ENCODE measurements around the gene NET1.

GRCh38 chr10:5370493-5371352 is 41.6 kb upstream of the NET1 start:
- TF ChIP-seq CTCF (IDR thresholded peaks at IDR 0.05; ENCODE audit: extremely low read depth in 1 of 2, insufficient read depth in 1 of 2, low read depth in 1 of 2, low read length in 2 of 2) (no peak), POLR2A (IDR thresholded peaks at IDR 0.05; ENCODE audit: low read depth, low read length) (no peak), POLR2AphosphoS5 (IDR thresholded peaks at IDR 0.05; ENCODE audit: insufficient read depth, low read depth, low read length) (no peak), JUN (IDR thresholded peaks at IDR 0.05; ENCODE audit: borderline replicate concordance, insufficient read depth, insufficient read length, low read depth) (no peak), EZH2 (IDR thresholded peaks at IDR 0.05; ENCODE audit: borderline replicate concordance, low read depth, low read length, severe bottlenecking) (no peak), MAX (IDR thresholded peaks at IDR 0.05; ENCODE audit: insufficient read depth, insufficient read length) (no peak)
